ENCODE measurements around the gene C22orf31. TPM values are rescaled to one million over a fixed set of nuclear protein-coding genes. Genes with fewer than 3 reads are reported as not detected.

The C22orf31 gene
- total RNA-seq, 1 experiment from 2014 or later = not detected

- Mint-ChIP-seq H3K27ac (ENCODE audit: unreplicated experiment) (no peak overlapping the region), H3K4me1 (ENCODE audit: low read depth, unreplicated experiment) (peaks cover 50% of the 10 kb centered on the region), H3K9me3 (ENCODE audit: low read depth, unreplicated experiment) (peaks cover 6% of the 10 kb centered on the region), H3K4me3 (ENCODE audit: low read depth, unreplicated experiment) (no peak overlapping the region), H3K27me3 (ENCODE audit: unreplicated experiment) (no peaks in the 10 kb centered on the region), H3K36me3 (ENCODE audit: insufficient read depth, unreplicated experiment) (peaks cover 12% of the 10 kb centered on the region)
- CTCF ChIA-PET = interaction anchor here (1.0 kb wide), 1 partner anchor 91 kb away, joined by 3 read pairs; no protein-coding TSS in a partner anchor
- TF ChIP-seq CTCF (IDR thresholded peaks at IDR 0.05; ENCODE audit: unreplicated experiment) = no peak
- DNase-seq = no peak
- BruUV-seq (replicated peaks) = no TSS peak
- intact Hi-C loops (cut with micrococcal nuclease; ENCODE audit: unreplicated experiment) = no loop called here
These were observed 47.3 kb downstream of the C22orf31 start for GRCh38 chr22:29014293-29014692.

DNA sequence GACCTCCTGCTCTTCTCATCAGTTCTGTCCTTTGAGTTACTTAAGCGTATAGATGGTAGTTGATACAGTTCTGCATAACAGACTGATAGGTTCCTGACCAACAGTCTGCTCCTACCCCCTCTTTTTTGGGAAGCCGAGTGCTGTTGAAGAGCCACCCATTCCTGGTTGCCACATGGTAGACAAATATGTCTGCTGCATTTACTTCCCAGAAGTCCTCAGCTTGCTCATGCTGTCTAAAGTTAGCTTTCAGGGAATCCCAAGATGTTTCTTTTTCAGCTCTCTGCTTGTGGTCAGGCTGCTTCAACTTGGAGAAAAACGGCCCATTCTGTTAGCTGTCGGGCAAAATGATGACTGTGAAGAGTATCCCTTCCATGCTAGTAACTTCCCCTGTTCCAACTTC is 48.7 kb downstream of the C22orf31 start:
- H3K36me3 Mint-ChIP-seq (ENCODE audit: insufficient read depth, unreplicated experiment) = peaks cover 12% of the 10 kb centered on the region
- no peak overlapping the region for H3K4me3 Mint-ChIP-seq (ENCODE audit: low read depth, unreplicated experiment)
- no peak for DNase-seq
- BruUV-seq (replicated peaks) = no TSS peak
- peaks cover 40% of the 10 kb centered on the region for H3K4me1 Mint-ChIP-seq (ENCODE audit: low read depth, unreplicated experiment)
- no peak overlapping the region for H3K27ac Mint-ChIP-seq (ENCODE audit: unreplicated experiment)
- CTCF ChIA-PET = no interaction called here
- no peaks in the 10 kb centered on the region for H3K27me3 Mint-ChIP-seq (ENCODE audit: unreplicated experiment)
- TF ChIP-seq CTCF (IDR thresholded peaks at IDR 0.05; ENCODE audit: unreplicated experiment) = no peak
- intact Hi-C loops (cut with micrococcal nuclease; ENCODE audit: unreplicated experiment) = no loop called here
- H3K9me3 Mint-ChIP-seq (ENCODE audit: low read depth, unreplicated experiment) = peaks cover under 1% of the 10 kb centered on the region

DNA sequence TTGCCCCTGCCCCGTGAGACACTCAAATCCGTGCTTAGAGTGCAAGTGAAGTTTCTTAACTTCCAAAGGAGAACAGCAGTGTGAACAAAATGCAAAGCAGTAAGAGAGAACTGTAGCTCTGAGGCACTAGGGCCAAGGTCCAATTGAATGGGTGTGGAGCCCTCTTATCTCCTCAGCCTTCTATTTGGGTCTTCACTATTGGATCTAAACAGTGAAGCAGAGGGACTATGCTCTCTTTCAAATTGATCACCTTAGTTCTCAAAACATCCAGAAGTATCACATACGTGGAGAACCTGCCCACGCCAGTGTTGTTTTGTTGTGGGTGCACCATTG is 49.6 kb downstream of the C22orf31 start:
- H3K9me3 Mint-ChIP-seq (ENCODE audit: low read depth, unreplicated experiment) = no peaks in the 10 kb centered on the region
- intact Hi-C loops (cut with micrococcal nuclease; ENCODE audit: unreplicated experiment) = no loop called here
- peaks cover 32% of the 10 kb centered on the region for H3K4me1 Mint-ChIP-seq (ENCODE audit: low read depth, unreplicated experiment)
- no TSS peak for BruUV-seq (replicated peaks)
- H3K27me3 Mint-ChIP-seq (ENCODE audit: unreplicated experiment) = no peaks in the 10 kb centered on the region
- H3K4me3 Mint-ChIP-seq (ENCODE audit: low read depth, unreplicated experiment) = no peak overlapping the region
- DNase-seq = no peak
- no peak overlapping the region for H3K27ac Mint-ChIP-seq (ENCODE audit: unreplicated experiment)
- CTCF ChIA-PET = interaction anchor here (0.7 kb wide), 1 partner anchor 22 kb away, joined by 3 read pairs; no protein-coding TSS in a partner anchor
- no peak for TF ChIP-seq CTCF (IDR thresholded peaks at IDR 0.05; ENCODE audit: unreplicated experiment)
- peaks cover 12% of the 10 kb centered on the region for H3K36me3 Mint-ChIP-seq (ENCODE audit: insufficient read depth, unreplicated experiment)

DNA sequence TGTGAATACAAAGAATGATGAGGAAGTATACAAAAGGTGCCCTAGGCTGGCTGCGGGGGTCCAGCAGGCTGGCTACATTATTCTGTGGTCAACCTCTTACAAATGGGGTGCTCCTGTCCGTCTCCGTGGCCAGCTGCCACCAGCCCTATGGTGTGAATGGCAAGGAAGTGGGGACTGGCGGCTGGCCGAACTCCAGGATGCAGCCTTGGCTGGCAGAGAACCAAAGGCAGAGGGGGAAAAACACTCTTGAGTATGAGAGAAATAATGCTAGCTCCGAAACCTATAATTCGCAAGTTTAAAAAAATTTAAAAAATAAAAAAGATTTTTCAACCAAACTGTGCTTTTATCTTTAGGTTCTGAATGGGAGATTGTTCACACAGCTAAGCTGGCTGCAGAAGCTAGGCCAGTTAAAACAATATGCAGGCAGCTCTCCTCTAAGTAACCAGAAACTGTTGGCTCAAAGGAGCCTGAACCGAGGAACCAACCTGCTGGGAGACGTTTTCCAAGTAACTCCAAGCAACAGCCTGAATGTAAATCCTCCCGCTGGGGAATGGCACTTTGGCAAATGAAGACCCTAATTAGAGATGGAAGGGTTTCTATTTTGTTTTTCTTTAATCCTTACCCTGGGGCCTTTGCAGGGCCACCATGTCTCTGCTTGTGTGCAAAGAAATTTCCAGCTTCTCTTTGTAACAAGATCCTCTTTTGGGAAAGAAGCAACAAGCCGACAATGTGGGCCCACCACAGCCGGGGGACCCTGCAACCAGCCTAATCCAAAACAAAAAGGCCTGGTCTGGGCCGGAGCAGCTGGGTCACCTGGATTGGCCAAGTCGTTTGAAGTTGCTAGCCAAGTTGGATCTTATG is 50.2 kb downstream of the C22orf31 start:
- DNase-seq = no peak
- no peak for TF ChIP-seq CTCF (IDR thresholded peaks at IDR 0.05; ENCODE audit: unreplicated experiment)
- Mint-ChIP-seq H3K4me1 (ENCODE audit: low read depth, unreplicated experiment) (peaks cover 26% of the 10 kb centered on the region), H3K4me3 (ENCODE audit: low read depth, unreplicated experiment) (no peak overlapping the region), H3K27ac (ENCODE audit: unreplicated experiment) (no peak overlapping the region), H3K9me3 (ENCODE audit: low read depth, unreplicated experiment) (no peaks in the 10 kb centered on the region), H3K36me3 (ENCODE audit: insufficient read depth, unreplicated experiment) (peaks cover 12% of the 10 kb centered on the region), H3K27me3 (ENCODE audit: unreplicated experiment) (no peaks in the 10 kb centered on the region)
- no TSS peak for BruUV-seq (replicated peaks)
- intact Hi-C loops (cut with micrococcal nuclease; ENCODE audit: unreplicated experiment) = no loop called here
- CTCF ChIA-PET = interaction anchor here (0.7 kb wide), 1 partner anchor 579 kb away, joined by 3 read pairs; no protein-coding TSS in a partner anchor

Data from Calu3 (cell line).